Ascending aorta (tissue), 2 donors: Measurements from ENCODE around the gene ADAMTSL3. TPM values are rescaled to one million over a fixed set of nuclear protein-coding genes. Genes with fewer than 3 reads are reported as not detected.
A peak's percentile ranks its signal among the peaks of the same experiment; 100 is the strongest.
"Not testable (repeated sequence)": the region's sequence is repeated elsewhere in the genome, so short reads cannot be mapped to it uniquely, and the experiment has no call there.

ENCODE experiments used
- DNase-seq, 2 donors: peaks; one replicate each; pipeline ENCODE4 v3.0.0-alpha.2; 2019; ENCODE audit warnings: low spot score in 2 of 2
- H3K27ac ChIP-seq, 2 donors: fragments of 200-600 bp; sonication (generic); one replicate each; pipeline ENCODE4 v1.5.1; 2016 to 2017; ENCODE audit warnings: mild to moderate bottlenecking in 1 of 2
- H3K27me3 ChIP-seq: fragments of 200-600 bp; sonication (generic); one replicate; pipeline ENCODE4 v1.5.1; 2017
- H3K36me3 ChIP-seq, 2 donors: fragments of 200-600 bp; sonication (generic); one replicate each; pipeline ENCODE4 v1.5.1; 2016
- H3K4me1 ChIP-seq, 2 donors: fragments of 200-600 bp; sonication (generic); one replicate each; pipeline ENCODE4 v1.5.1; 2016 to 2017; ENCODE audit warnings: mild to moderate bottlenecking in 1 of 2
- H3K4me3 ChIP-seq, 2 donors: fragments of 200-600 bp; sonication (generic); one replicate each; pipeline ENCODE4 v1.5.1; 2016 to 2017; ENCODE audit warnings: mild to moderate bottlenecking in 1 of 2
- H3K9me3 ChIP-seq, 2 donors: fragments of 200-600 bp; sonication (generic); one replicate each; pipeline ENCODE4 v1.5.1; 2016
- CTCF ChIP-seq, 3 experiments: fragments of 200-600 bp in 2 of 3; fragments of 450-650 bp in 1 of 3; sonication (generic) in 2 of 3; IDR thresholded peaks; one replicate each; pipeline ENCODE4 v1.5.1; 2016 to 2019; ENCODE audit warnings: antibody characterized with exemption in 3 of 3, mild to moderate bottlenecking in 1 of 3, moderate library complexity in 1 of 3
- intact Hi-C: fragments of 100-400 bp; cut with DNase I; formaldehyde crosslinking; loops from one replicate; pipeline ENCODE4 v1.15.1; 2023
- total RNA-seq: library from RNA; depleted of rRNA; stranded (reverse); fragments of >200 nt; gene quantifications from one replicate; pipeline ENCODE4 v1.1.0, GENCODE V29; 2016

The ADAMTSL3 gene
- total RNA-seq, 1 donor from 2014 or later: 28.1 TPM

GRCh38 chr15:84079885-84080777 is 426.2 kb downstream of the ADAMTSL3 start:
- Histone ChIP-seq H3K9me3 (peaks cover 0 to 3% of the 10 kb centered on the region in 2 donors), H3K4me1 (peaks cover 0 to 13% of the 10 kb centered on the region in 2 donors), H3K36me3 (no peaks in the 10 kb centered on the region), H3K27ac (no peak overlapping the region), H3K27me3 (no peaks in the 10 kb centered on the region), H3K4me3 (peak overlapping the region; percentile 36 to 69)
- peak in 1 of 2 donors; percentile 59 for DNase-seq
- intact Hi-C loops: no loop called here
- TF ChIP-seq CTCF (IDR thresholded peaks at IDR 0.05): no peak

GRCh38 chr15:84080778-84081084 is 426.8 kb downstream of the ADAMTSL3 start:
- intact Hi-C loops, H3K9me3 ChIP-seq, H3K27ac ChIP-seq, DNase-seq, H3K27me3 ChIP-seq, H3K36me3 ChIP-seq: not testable (repeated sequence)
- Histone ChIP-seq H3K4me3 (peak overlapping the region; percentile 36 to 69), H3K4me1 (peaks cover 0 to 13% of the 10 kb centered on the region in 2 donors)

GRCh38 chr15:84081391-84082168 is 427.7 kb downstream of the ADAMTSL3 start:
- TF ChIP-seq CTCF (IDR thresholded peaks at IDR 0.05): no peak
- Histone ChIP-seq H3K27ac (no peak overlapping the region), H3K27me3 (no peaks in the 10 kb centered on the region), H3K4me1 (peaks cover 0 to 13% of the 10 kb centered on the region in 2 donors), H3K9me3 (peaks cover 0 to 3% of the 10 kb centered on the region in 2 donors), H3K4me3 (peak overlapping the region in 1 of 2 donors; percentile 69), H3K36me3 (no peaks in the 10 kb centered on the region)
- intact Hi-C loops: no loop called here
- DNase-seq: no peak

GRCh38 chr15:84082739-84083138 is 428.8 kb downstream of the ADAMTSL3 start:
- Histone ChIP-seq H3K4me1 (peaks cover 0 to 13% of the 10 kb centered on the region in 2 donors), H3K4me3 (no peak overlapping the region), H3K9me3 (no peaks in the 10 kb centered on the region), H3K27ac (no peak overlapping the region), H3K36me3 (no peaks in the 10 kb centered on the region), H3K27me3 (no peaks in the 10 kb centered on the region)
- no peak for TF ChIP-seq CTCF (IDR thresholded peaks at IDR 0.05)
- intact Hi-C loops: no loop called here
- no peak for DNase-seq

GRCh38 chr15:84086071-84086470 is 432.1 kb downstream of the ADAMTSL3 start:
- H3K4me1 ChIP-seq, H3K27ac ChIP-seq, H3K9me3 ChIP-seq, H3K4me3 ChIP-seq, H3K27me3 ChIP-seq, H3K36me3 ChIP-seq, DNase-seq, intact Hi-C loops: not testable (repeated sequence)

Other genes starting within 250 kb of the ADAMTSL3 start
- not detected for gene SH3GL3, start 206.8 kb upstream of the ADAMTSL3 start, total RNA-seq